Ascending aorta (tissue), 2 donors: Measurements from ENCODE around the gene CD99. TPM values are rescaled to one million over a fixed set of nuclear protein-coding genes. Genes with fewer than 3 reads are reported as not detected.

Source experiments
- DNase-seq, 2 donors: peaks; one replicate each; pipeline ENCODE4 v3.0.0-alpha.2; 2019; ENCODE audit warnings: low spot score in 2 of 2
- H3K27ac ChIP-seq, 2 donors: fragments of 200-600 bp; sonication (generic); one replicate each; pipeline ENCODE4 v1.5.1; 2016 to 2017; ENCODE audit warnings: mild to moderate bottlenecking in 1 of 2
- H3K27me3 ChIP-seq: fragments of 200-600 bp; sonication (generic); one replicate; pipeline ENCODE4 v1.5.1; 2017
- H3K36me3 ChIP-seq, 2 donors: fragments of 200-600 bp; sonication (generic); one replicate each; pipeline ENCODE4 v1.5.1; 2016
- H3K4me1 ChIP-seq, 2 donors: fragments of 200-600 bp; sonication (generic); one replicate each; pipeline ENCODE4 v1.5.1; 2016 to 2017; ENCODE audit warnings: mild to moderate bottlenecking in 1 of 2
- H3K4me3 ChIP-seq, 2 donors: fragments of 200-600 bp; sonication (generic); one replicate each; pipeline ENCODE4 v1.5.1; 2016 to 2017; ENCODE audit warnings: mild to moderate bottlenecking in 1 of 2
- H3K9me3 ChIP-seq, 2 donors: fragments of 200-600 bp; sonication (generic); one replicate each; pipeline ENCODE4 v1.5.1; 2016
- intact Hi-C: fragments of 100-400 bp; cut with DNase I; formaldehyde crosslinking; loops from one replicate; pipeline ENCODE4 v1.15.1; 2023
- total RNA-seq: library from RNA; depleted of rRNA; stranded (reverse); fragments of >200 nt; gene quantifications from one replicate; pipeline ENCODE4 v1.1.0, GENCODE V29; 2016
- TF ChIP-seq, protein P1 (sequence below), 3 experiments: fragments of 200-600 bp in 2 of 3; fragments of 450-650 bp in 1 of 3; sonication (generic) in 2 of 3; IDR thresholded peaks; one replicate each; pipeline ENCODE4 v1.5.1; 2016 to 2019; ENCODE audit warnings: antibody characterized with exemption in 3 of 3, mild to moderate bottlenecking in 1 of 3, moderate library complexity in 1 of 3

Gene CD99
- total RNA-seq, 1 donor from 2014 or later = 262 TPM

GRCh38 chrX:2676794-2677675 lies 14.1 kb upstream of the CD99 start:
- H3K36me3 ChIP-seq = no peaks in the 10 kb centered on the region
- H3K27me3 ChIP-seq = no peaks in the 10 kb centered on the region
- H3K9me3 ChIP-seq = no peaks in the 10 kb centered on the region
- no peak overlapping the region for H3K27ac ChIP-seq
- no peak overlapping the region for H3K4me3 ChIP-seq
- DNase-seq = no peak
- TF ChIP-seq, protein P1, sequence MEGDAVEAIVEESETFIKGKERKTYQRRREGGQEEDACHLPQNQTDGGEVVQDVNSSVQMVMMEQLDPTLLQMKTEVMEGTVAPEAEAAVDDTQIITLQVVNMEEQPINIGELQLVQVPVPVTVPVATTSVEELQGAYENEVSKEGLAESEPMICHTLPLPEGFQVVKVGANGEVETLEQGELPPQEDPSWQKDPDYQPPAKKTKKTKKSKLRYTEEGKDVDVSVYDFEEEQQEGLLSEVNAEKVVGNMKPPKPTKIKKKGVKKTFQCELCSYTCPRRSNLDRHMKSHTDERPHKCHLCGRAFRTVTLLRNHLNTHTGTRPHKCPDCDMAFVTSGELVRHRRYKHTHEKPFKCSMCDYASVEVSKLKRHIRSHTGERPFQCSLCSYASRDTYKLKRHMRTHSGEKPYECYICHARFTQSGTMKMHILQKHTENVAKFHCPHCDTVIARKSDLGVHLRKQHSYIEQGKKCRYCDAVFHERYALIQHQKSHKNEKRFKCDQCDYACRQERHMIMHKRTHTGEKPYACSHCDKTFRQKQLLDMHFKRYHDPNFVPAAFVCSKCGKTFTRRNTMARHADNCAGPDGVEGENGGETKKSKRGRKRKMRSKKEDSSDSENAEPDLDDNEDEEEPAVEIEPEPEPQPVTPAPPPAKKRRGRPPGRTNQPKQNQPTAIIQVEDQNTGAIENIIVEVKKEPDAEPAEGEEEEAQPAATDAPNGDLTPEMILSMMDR (IDR thresholded peaks at IDR 0.05) = no peak
- peaks cover 0 to 3% of the 10 kb centered on the region in 2 donors for H3K4me1 ChIP-seq
- intact Hi-C loops = loop anchor here (1.0 kb wide), 1 partner anchor 15 kb away; no protein-coding TSS in a partner anchor

DNA sequence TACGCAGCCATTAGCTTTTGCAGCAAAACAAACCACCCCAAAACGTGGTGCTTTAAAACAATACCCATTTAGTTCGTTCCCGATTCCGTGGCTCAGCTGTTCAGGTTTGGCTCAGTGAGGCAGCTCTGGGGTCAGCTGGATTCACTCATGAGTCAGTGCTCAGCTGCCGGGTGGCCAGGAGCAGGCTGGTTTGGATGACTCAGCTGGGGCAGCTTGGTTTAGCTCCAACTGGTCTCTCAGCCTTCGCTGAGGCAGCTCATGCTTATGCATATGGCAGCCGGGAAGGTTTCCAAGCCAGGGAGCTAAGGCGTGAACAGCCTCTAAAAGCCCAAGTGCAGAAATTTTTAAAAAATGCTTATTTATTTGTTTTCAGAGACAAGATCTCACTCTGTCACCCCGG lies 13.3 kb upstream of the CD99 start:
- Histone ChIP-seq H3K36me3 (no peaks in the 10 kb centered on the region), H3K27me3 (no peaks in the 10 kb centered on the region), H3K27ac (no peak overlapping the region), H3K9me3 (no peaks in the 10 kb centered on the region), H3K4me1 (peaks cover 0 to 3% of the 10 kb centered on the region in 2 donors), H3K4me3 (no peak overlapping the region)
- peak; percentile 51 to 89 for DNase-seq
- TF ChIP-seq, protein P1 (IDR thresholded peaks at IDR 0.05) = no peak
- intact Hi-C loops = loop anchor here (1.0 kb wide), 1 partner anchor 15 kb away; no protein-coding TSS in a partner anchor

- intact Hi-C loops = no loop called here
- Histone ChIP-seq H3K4me1 (peaks cover 0 to 3% of the 10 kb centered on the region in 2 donors), H3K36me3 (no peaks in the 10 kb centered on the region), H3K4me3 (no peak overlapping the region), H3K27ac (no peak overlapping the region), H3K27me3 (no peaks in the 10 kb centered on the region), H3K9me3 (no peaks in the 10 kb centered on the region)
- DNase-seq = no peak
- TF ChIP-seq, protein P1 (IDR thresholded peaks at IDR 0.05) = no peak
Observed at GRCh38 chrX:2678583-2678982, 12.5 kb upstream of the CD99 start.

- Histone ChIP-seq H3K27ac (no peak overlapping the region), H3K4me1 (peaks cover 0 to 3% of the 10 kb centered on the region in 2 donors), H3K4me3 (no peak overlapping the region), H3K36me3 (no peaks in the 10 kb centered on the region), H3K9me3 (no peaks in the 10 kb centered on the region), H3K27me3 (no peaks in the 10 kb centered on the region)
- DNase-seq = no peak
- TF ChIP-seq, protein P1 (IDR thresholded peaks at IDR 0.05) = no peak
- intact Hi-C loops = no loop called here
Observed at GRCh38 chrX:2679534-2680485, 11.3 kb upstream of the CD99 start.

DNA sequence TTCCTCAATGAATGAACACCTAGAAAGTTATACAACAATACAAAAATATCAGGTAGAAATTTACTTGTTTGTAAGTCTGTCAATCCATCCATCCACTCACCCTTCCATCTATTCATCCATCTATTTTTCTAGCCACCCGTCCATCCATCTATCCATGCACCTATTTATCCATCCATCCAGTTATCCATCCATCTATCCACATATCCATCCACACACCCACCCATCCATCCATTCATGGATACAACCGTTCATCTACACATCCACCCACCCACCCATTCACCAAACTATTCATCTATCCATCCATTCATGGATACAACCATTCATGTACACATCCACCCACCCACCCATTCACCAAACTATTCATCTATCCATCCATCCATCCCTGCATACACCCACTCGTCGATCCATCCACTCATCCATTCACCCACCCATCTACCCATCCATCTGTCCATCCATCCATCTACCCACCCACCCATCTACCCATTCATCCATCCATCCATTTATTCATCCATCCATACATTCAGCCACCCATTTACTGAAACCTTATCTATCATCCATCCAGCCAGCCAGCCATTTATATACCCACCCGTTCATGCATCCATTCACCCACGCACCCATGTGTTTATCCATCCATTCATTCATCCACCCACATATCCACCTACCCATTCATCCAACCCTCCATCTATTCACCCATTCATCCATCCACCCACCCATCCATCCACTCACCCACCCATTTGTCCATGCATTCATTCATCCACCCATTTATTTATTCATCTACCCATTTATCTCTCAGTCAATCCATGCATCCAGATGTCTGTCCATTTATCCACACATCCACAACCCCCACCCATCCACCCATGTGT lies 10.4 kb upstream of the CD99 start:
- Histone ChIP-seq H3K27ac (no peak overlapping the region), H3K4me1 (peaks cover 0 to 3% of the 10 kb centered on the region in 2 donors), H3K36me3 (no peaks in the 10 kb centered on the region), H3K9me3 (no peaks in the 10 kb centered on the region), H3K4me3 (no peak overlapping the region), H3K27me3 (no peaks in the 10 kb centered on the region)
- DNase-seq = no peak
- intact Hi-C loops = no loop called here
- TF ChIP-seq, protein P1 (IDR thresholded peaks at IDR 0.05) = no peak
